GM19099 (cell line): Measurements from ENCODE around the gene SETD9.

Source experiments
- POLR2A ChIP-seq: IDR thresholded peaks from 3 replicates; pipeline ENCODE4 v1.6.1; 2011; ENCODE audit warnings: low read depth; ENCODE audit not compliant: insufficient read length; ENCODE audit errors: extremely low read depth

Gene SETD9, protein sequence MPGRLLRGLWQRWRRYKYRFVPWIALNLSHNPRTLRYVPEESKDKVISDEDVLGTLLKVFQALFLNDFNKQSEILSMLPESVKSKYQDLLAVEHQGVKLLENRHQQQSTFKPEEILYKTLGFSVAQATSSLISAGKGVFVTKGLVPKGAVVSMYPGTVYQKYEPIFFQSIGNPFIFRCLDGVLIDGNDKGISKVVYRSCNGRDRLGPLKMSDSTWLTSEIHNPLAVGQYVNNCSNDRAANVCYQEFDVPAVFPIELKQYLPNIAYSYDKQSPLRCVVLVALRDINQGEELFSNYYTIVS

DNA sequence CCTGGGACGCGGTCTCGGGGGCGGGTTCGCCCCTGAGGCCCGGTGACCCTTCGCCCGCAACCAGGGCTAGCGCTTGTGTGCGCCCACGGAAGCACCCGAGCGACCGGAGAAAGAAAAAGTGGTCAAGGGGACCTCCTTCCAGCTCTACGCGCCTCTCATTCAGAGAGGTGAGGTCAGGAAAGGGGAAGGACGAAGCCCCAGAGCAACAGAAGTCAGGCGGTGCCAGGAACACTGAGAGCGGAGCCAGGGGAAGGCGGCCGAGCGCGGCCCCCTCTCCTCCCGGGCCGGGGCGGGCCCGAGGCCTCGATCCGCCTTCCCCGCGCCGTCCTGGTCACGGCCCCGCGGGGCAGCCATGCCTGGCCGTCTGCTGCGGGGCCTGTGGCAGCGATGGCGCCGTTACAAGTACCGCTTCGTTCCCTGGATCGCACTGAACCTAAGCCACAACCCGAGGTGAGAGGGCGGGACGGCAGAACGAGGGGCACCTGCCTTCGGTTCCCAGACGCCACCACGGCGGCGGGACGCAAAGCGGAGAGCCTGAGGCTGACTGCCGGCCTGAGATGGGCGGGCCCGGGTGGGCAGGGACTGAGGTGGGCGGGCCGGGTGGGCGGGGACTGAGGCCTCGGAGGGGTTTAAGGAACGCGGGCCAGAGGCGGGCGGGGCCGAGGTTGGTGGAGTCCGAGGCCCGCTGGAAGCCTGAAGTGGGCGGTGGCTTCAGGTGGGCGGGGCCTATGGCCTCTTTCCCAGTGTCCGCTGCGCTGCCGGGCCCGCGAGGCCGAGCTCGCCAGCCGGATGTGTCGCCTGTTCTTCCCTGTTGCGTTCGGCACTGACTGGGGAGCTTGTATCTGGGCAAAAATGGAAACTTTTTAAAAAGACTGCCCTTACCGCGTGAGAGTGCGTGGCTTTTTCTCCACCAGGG, at the start of gene SETD9:
TSS of gene SETD9 (plus strand) at position 303 of the 916 bp plus-strand sequence. CDS start at position 353, 50 bp downstream.
- peak; percentile 98 for TF ChIP-seq POLR2A

DNA sequence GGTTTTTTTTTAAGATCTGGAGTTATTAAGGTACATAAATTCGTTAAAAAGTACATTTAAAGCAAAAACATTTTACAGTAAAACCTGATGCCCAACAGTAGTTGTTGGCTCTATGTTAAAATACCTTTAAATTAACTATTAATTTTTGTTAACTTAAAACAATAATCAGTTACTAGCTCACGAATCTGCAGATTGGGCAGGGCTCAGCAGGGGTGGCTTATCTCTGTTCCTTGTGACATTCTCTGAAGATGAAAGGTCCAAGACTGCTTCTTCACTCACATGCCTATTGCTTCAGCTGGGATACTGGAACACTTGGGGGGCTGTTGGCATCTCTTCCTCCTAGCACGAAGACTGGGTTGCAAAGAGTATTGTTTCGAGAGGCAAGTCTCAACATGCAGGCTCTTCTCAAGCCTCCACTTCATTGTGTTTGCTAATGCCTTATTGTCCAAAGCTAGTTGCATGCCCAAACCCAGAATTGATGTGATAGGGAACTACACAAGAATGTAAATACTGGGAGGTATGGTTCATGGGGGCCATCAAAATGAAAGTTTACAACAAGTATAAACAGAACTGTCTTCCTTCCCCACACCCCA, 47.4 kb upstream of the SETD9 start:
- no peak for TF ChIP-seq POLR2A

DNA sequence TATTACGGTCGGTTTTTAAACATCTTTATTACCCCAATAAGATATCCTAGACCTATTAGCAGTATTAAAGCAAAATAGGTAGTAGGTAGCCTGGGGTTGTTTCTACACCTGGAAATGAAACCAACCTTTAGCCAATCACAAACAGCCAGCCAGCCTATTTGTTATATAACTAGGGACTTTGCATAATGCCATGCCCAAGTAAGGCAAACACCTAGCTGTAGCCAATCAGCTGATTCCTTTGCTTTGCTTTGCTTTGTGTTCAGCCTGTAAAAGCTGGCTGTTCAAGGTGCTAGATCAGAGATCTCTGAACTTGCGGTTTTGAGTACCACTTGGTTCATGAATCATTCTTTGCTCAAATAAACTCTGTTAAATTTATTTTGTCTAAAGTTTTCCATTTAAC, 46.5 kb upstream of the SETD9 start:
- no peak for TF ChIP-seq POLR2A

DNA sequence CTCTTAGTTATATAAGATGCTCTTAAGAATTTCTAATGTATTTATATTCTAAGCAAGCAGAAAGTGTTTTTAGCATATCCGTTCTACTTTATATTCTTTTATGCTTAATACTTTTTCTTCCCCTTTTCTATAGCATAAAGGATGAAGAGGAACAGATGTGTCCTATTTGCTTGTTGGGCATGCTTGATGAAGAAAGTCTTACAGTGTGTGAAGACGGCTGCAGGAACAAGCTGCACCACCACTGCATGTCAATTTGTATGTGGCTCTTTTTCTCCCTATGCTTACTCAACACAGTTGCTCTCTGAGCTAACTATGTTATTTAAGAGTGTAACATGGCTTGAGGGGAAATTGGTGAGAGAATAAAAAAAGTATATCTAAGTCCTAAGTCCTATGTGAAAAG, 37.6 kb upstream of the SETD9 start:
- TF ChIP-seq POLR2A = no peak

DNA sequence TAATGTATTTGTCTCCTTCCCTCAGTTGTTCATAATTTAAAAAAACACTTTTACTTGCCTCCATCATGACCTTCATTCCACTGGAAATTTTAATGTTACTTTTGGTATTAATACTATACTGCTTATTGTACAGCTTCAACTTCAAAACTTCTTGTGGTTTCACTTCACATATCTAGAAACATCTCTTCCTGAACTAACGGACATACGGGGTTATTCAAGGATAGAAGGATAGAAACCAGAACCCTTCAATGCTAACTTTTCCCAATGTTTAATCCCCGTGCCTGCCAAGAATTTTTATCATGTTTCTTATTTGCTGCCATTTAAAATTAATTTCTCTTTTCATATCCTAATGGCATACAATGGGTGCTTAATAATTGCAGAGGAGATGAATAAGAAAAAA, 36.3 kb upstream of the SETD9 start:
- no peak for TF ChIP-seq POLR2A

DNA sequence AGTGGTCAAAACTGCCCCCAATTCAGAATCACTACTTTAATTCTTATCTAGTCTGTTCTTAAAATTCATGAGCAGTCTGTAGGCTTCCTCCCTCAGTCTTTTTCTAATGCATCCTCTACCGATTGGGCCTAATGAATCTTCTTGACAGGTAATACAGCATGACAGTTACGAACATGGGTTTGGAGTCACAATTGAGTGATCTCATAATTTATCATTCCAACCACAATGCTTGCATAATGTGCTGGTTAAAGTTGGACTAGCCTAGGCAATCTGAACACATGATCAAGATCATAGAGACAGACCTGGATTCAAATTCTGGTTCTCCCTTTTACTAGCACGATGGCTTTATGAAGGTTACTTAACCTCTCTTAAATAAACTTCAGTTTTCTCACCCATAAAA, 33.1 kb upstream of the SETD9 start:
- no peak for TF ChIP-seq POLR2A

DNA sequence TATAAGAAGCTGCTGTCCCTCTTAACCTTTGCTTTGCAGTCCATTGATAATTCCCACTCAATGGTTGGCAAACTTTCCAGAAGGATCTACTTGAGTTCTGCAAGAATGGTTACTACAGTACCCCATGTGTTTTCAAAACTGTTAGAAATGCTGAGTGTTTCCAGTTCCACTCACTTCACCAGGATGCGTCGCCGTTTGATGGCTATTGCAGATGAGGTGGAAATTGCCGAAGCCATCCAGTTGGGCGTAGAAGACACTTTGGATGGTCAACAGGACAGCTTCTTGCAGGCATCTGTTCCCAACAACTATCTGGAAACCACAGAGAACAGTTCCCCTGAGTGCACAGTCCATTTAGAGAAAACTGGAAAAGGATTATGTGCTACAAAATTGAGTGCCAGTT, 27.8 kb upstream of the SETD9 start:
- TF ChIP-seq POLR2A = no peak

DNA sequence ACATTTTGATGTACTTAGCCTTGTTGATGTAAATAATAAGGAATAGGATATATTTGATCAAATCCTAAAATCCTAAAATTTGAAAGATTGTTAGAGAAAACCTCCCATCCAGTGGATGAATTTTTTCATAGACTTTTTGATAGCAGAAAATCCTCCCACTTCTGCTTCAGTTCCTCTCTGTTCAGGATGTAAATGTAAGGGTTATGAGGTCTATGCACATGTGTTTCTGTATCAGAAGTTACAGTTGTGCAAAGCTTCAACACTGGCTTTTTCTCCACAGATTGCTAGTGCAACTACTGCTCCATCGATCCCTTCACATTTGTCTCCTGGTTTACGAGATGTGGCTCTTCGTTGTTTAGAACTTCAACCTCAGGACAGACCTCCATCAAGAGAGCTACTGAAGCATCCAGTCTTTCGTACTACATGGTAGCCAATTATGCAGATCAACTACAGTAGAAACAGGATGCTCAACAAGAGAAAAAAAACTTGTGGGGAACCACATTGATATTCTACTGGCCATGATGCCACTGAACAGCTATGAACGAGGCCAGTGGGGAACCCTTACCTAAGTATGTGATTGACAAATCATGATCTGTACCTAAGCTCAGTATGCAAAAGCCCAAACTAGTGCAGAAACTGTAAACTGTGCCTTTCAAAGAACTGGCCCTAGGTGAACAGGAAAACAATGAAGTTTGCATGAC, 16.0 kb upstream of the SETD9 start:
- TF ChIP-seq POLR2A = no peak

DNA sequence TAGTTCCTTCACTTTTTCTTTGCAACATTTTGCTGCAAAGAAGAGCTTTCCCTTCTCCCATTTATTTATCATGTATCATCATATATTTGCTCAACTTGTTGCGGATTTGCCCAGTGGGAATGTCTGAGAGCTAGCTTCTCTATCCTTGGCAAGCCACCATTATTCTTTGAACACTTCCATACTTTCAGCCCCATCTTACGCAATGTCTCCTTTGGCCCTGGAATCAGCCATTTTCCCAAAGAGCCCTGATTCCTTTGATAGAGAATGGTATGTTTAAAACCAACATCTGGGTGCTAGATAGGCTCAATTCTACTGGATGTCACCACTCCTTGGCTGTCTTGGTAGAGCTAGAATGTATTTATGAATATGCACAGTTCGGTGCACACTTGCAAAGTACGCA, 12.6 kb upstream of the SETD9 start:
- TF ChIP-seq POLR2A = no peak

DNA sequence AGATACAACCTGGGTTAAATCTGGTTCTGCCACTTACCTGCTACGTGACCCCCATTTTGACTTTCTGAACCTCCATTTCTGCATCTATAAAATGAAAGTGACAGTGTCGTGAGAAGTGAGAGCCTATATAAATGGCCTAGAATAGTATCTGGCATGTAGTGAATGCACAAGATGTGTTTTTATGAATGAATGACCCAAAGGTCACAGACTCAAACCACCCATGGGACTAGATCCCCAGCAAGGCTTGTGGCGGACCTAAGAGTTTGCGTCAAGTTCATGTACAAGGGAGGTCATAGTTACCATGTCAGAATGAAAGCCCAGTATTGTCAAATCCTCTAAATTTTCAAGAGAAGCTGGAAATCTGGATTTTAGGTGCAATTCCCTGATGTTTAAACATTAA, 11.2 kb upstream of the SETD9 start:
- no peak for TF ChIP-seq POLR2A

DNA sequence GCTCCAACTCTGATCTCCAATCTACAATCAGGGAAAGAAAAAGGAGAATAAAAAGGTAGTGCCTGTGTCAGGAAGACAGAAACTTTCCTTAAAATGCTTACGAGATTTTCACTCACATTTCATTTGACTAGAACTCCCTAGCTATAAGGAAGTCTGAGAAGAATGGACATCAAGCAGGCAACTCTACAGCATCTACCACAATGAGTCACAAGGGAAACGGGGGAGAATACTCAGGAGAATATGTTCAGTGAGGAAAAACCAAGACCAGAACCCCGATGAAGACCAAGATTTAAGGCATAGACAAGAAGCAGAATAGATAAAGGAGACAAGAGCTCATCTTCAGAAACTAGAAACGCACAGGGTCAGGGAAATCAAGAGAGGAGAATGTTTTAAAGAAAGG, 9.0 kb upstream of the SETD9 start:
- no peak for TF ChIP-seq POLR2A

DNA sequence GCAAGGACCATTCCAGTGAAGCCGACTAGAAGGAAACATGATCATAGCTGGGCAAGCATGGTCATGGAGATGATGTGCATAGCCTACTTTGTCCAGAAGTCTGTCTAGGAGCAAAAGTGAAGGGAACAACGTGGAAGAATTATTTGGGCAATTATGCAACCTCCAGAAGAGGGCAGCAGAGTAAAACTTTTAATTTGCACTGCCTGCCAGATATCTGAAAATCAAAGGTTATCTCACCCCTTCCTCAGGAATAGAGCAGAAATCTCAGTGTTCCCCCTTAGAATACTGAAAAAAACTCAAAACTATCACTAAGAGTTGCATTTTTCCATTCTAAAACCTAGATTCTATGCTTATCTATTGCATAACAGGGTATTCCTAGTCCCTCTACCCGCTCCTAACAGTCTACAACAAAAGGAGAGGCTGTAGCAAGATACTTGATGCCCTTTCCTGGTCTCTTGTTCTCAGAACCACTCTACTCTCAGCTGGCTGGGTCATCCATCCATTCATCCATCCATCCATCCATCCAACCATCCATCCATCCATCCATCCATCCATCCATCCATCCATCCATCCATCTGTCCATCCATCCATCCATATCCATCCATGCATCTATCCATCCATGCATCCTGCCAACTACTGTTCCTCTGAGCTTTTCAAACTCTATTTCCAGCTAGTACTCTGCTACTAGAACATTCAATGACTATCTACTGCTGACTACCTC, 8.4 kb upstream of the SETD9 start:
- no peak for TF ChIP-seq POLR2A

DNA sequence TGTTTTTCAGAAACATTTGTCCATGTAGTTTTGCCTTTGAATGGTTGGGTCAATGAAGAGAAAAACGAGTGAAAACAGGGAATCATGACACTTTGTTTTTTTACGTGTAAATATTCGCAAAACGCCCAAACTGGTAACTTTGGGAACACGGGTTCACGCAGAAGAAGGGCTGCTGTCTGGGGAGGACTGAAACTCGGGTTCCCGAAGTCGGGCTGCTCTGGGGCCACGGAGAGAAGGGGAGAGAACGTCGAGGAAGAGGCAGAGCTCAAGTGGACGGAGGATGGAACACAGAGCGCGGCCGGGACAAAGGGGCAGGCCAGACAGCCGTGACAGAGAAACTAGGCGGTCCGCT, 478 bp upstream of the SETD9 start:
- TF ChIP-seq POLR2A = no peak

DNA sequence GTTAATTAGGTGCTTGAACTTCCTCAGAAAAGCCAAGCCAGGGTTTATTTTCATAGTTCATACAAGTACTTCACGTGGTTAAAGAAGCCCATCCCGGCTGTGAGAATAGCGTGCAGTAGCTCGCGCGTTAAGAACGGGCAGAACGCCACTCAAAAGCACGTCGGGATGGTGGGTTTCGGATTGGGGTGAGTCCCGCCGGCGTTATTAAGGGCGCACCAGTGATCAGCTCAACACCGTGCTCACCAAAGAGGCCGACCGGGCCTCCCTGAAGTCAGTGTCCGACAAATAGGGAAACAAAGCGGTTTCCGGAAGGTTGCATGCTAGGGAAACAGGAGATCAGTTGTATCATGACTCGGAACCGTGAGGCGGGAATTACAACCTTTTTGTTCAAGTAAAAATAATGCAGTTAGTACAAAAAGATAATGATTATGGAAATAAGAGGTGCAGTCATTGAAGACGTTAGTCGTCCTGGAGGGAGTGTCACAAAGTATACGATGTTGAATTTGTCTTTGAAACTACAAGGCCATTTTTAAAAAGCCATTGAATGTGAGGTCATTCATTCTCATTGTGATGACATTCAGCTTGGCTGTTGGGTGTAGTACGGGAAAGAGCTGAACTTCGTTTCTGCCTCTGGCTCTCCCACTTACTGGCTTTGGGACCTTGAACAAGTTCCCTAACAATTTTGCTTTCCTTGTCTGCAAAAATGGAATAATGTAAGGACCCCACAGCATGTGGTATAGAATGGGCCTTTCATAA, 992 bp downstream of the SETD9 start:
- no peak for TF ChIP-seq POLR2A
